ENCODE measurements around the gene SPSB3.

SPSB3 gene

GRCh38 chr16:1782408-1783264, at the start of gene SPSB3, which contains the start of gene NUBP2:
Gene SPSB3, minus strand, starts transcription at chr16:1782571. Its CDS starts 1,088 bp downstream, at chr16:1781483.
Gene NUBP2, plus strand, starts transcription at chr16:1782960. Its CDS starts 61 bp downstream, at chr16:1783021.
- in situ Hi-C loops (cut with HindIII; ENCODE audit: low pct_ligation_motif_present, low pct_unique_long_range_greater_than_20kb, low sequenced_read_pairs): no loop called here
- DNase-seq: peak; percentile 100

GRCh38 chr16:1831186-1832075, 49.1 kb upstream of the SPSB3 start:
- DNase-seq: no peak
- in situ Hi-C loops (cut with HindIII; ENCODE audit: low pct_ligation_motif_present, low pct_unique_long_range_greater_than_20kb, low sequenced_read_pairs): no loop called here

- in situ Hi-C loops (cut with HindIII; ENCODE audit: low pct_ligation_motif_present, low pct_unique_long_range_greater_than_20kb, low sequenced_read_pairs): no loop called here
These were observed 47.8 kb upstream of the SPSB3 start for GRCh38 chr16:1830213-1830612.

GRCh38 chr16:1828645-1829410, 46.5 kb upstream of the SPSB3 start:
- in situ Hi-C loops (cut with HindIII; ENCODE audit: low pct_ligation_motif_present, low pct_unique_long_range_greater_than_20kb, low sequenced_read_pairs): no loop called here
- peak; percentile 69 for DNase-seq

More at GRCh38 chr16:1830213-1830612, 47.8 kb upstream of the SPSB3 start:
- no peak for DNase-seq

- DNase-seq: peak; percentile 96
These were observed 44.6 kb upstream of the SPSB3 start, which contains the start of the genes FAHD1 and HAGH for GRCh38 chr16:1826691-1827573. Gene FAHD1, plus strand, starts transcription at chr16:1827206. Its CDS starts 33 bp downstream, at chr16:1827239. Gene HAGH, minus strand, starts transcription at chr16:1826825. Its CDS starts 38 bp downstream, at chr16:1826787.

GRCh38 chr16:1825864-1826690, 43.7 kb upstream of the SPSB3 start:
- peak; percentile 78 for DNase-seq
- in situ Hi-C loops (cut with HindIII; ENCODE audit: low pct_ligation_motif_present, low pct_unique_long_range_greater_than_20kb, low sequenced_read_pairs): no loop called here

More at GRCh38 chr16:1826691-1827573, 44.6 kb upstream of the SPSB3 start, which contains the start of the genes FAHD1 and HAGH:
- in situ Hi-C loops (cut with HindIII; ENCODE audit: low pct_ligation_motif_present, low pct_unique_long_range_greater_than_20kb, low sequenced_read_pairs): no loop called here

GRCh38 chr16:1825381-1825863, 43.1 kb upstream of the SPSB3 start:
- no peak for DNase-seq
- in situ Hi-C loops (cut with HindIII; ENCODE audit: low pct_ligation_motif_present, low pct_unique_long_range_greater_than_20kb, low sequenced_read_pairs): no loop called here

GRCh38 chr16:1823821-1824220, 41.5 kb upstream of the SPSB3 start:
- peak; percentile 86 for DNase-seq
- in situ Hi-C loops (cut with HindIII; ENCODE audit: low pct_ligation_motif_present, low pct_unique_long_range_greater_than_20kb, low sequenced_read_pairs): no loop called here

GRCh38 chr16:1822801-1823200, 40.4 kb upstream of the SPSB3 start:
- no peak for DNase-seq
- in situ Hi-C loops (cut with HindIII; ENCODE audit: low pct_ligation_motif_present, low pct_unique_long_range_greater_than_20kb, low sequenced_read_pairs): no loop called here

- in situ Hi-C loops (cut with HindIII; ENCODE audit: low pct_ligation_motif_present, low pct_unique_long_range_greater_than_20kb, low sequenced_read_pairs): no loop called here
- DNase-seq: no peak
These were observed 39.7 kb upstream of the SPSB3 start for GRCh38 chr16:1821861-1822611.

- in situ Hi-C loops (cut with HindIII; ENCODE audit: low pct_ligation_motif_present, low pct_unique_long_range_greater_than_20kb, low sequenced_read_pairs): no loop called here
- DNase-seq: no peak
These were observed 38.5 kb upstream of the SPSB3 start for GRCh38 chr16:1820946-1821290.

GRCh38 chr16:1820096-1820945, 38.0 kb upstream of the SPSB3 start:
- in situ Hi-C loops (cut with HindIII; ENCODE audit: low pct_ligation_motif_present, low pct_unique_long_range_greater_than_20kb, low sequenced_read_pairs): no loop called here
- DNase-seq: no peak

- no peak for DNase-seq
- in situ Hi-C loops (cut with HindIII; ENCODE audit: low pct_ligation_motif_present, low pct_unique_long_range_greater_than_20kb, low sequenced_read_pairs): no loop called here
These were observed 37.2 kb upstream of the SPSB3 start for GRCh38 chr16:1819611-1820010.

GRCh38 chr16:1818873-1819525, 36.6 kb upstream of the SPSB3 start:
- DNase-seq: no peak
- in situ Hi-C loops (cut with HindIII; ENCODE audit: low pct_ligation_motif_present, low pct_unique_long_range_greater_than_20kb, low sequenced_read_pairs): no loop called here
